Measurements from ENCODE around the gene LIG3. TPM values are rescaled to one million over a fixed set of nuclear protein-coding genes. Genes with fewer than 3 reads are reported as not detected.

Gene LIG3
- total RNA-seq, 4 donors from 2014 or later = 9.8 to 44.5 (median 23.9) TPM

DNA sequence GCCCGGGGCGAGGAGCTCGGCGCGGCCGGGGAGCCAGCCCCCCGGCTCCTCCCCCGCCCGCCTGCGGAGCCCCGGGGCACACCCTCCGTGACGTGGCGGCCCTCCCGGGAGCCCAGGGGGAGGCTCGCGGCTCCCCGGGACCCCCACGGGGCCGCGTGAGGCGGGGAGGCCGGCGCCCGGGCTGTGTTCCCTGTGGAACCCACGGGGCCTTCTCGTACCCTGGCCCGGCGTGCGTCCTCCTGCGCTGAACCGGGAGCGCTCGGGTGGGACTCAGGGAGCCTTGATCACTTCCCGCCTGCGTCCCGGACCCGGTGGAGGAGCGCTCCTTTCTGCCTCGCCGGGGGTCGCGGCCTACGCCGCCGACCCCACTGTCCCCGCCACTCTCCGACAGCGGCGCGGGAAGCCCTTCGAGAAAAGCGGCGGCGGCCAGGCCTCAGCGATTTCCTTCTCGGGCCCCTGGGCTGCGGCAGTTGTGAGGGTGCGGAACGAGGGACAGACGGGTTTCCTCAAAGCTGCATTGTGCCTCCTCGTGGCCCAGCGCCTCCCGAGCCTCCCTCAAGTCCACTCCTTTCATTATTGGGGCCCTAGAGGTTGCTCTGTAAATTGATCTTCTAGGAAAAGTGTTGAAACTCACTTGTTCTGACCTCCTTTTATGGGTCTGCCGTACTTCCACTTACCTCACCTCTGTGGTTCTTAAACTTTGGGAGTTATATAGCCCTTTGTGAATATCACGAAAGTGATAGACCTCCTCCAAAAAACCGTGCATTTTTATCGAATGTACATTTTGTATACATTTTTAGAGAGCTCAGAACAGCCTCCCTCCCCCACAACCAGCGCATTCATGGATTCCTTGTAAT is 597 bp downstream of the LIG3 start:
- H3K4me1 ChIP-seq = peaks cover 3 to 29% (median 13%) of the 10 kb centered on the region in 4 donors
- 1% methylated on average over 47 of the region's 69 CpGs; no CpG with 5 or more reads in 1 of the 2 donors for WGBS, 2 donors (ENCODE audit: low coverage in 1 of 2)
- no peaks in the 10 kb centered on the region for H3K36me3 ChIP-seq
- no peaks in the 10 kb centered on the region for H3K9me3 ChIP-seq
- DNase-seq = peak; percentile 78
- intact Hi-C loops (cut with DNase I; ENCODE audit: low total_unique reads) (no loop called here), in situ Hi-C loops (cut with MboI; ENCODE audit: low pct_ligation_motif_present in 1 of 4, low pct_unique_long_range_greater_than_20kb in 1 of 4, low sequenced_read_pairs in 3 of 4) (loop anchor here in 1 of 4 donors (25.0 kb wide), 1 partner anchor 106 kb away; no protein-coding TSS in a partner anchor)
- H3K4me3 ChIP-seq = peak overlapping the region; percentile 73 to 97 (median 80)
- peak overlapping the region; percentile 96 to 100 (median 96) for H3K27ac ChIP-seq
- H3K27me3 ChIP-seq = no peaks in the 10 kb centered on the region
- peak; percentile 63 for TF ChIP-seq POLR2A (IDR thresholded peaks at IDR 0.05)
- TF ChIP-seq CTCF (IDR thresholded peaks at IDR 0.05) = peak; percentile 33 to 57 (median 41)
- no peak for TF ChIP-seq EP300 (IDR thresholded peaks at IDR 0.05; ENCODE audit: low read depth)
- TF ChIP-seq POLR2AphosphoS5 (IDR thresholded peaks at IDR 0.05) = peak in 2 of 3 donors; percentile 46 to 62

DNA sequence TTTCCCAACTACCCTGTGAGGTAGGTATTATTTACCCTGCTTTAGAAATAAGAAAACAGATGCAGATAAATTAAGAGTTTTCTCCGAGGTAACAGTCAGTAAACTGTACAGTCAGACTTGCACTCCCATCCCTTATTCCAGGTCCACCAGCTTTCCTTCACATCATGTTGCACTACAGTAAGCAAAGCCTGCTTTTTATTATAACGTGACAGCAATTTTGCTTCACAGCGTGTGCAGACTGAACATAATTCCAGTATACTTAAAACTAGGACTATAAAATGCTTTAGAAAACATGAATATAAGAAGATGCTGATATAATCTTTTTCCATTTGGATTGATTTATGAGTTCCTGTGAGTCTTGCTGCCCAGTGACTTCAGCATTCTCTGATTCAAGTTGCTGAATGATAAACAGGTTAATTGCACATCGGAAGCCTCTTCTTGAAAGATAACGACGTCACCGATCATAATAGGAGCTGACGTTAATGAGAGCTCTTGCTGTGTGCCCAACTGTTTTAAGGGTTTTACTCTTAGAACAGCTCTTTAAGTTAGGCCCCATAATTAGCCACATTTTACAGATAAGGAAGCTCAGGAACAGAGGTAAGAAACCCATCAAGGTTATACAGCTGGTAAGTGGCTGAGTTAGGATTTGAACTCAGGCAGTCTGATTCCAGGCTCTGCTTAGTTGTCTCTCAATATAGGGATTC is 1.4 kb downstream of the LIG3 start:
- no peak for DNase-seq
- no peak for TF ChIP-seq POLR2A (IDR thresholded peaks at IDR 0.05)
- TF ChIP-seq EP300 (IDR thresholded peaks at IDR 0.05; ENCODE audit: low read depth) = no peak
- TF ChIP-seq POLR2AphosphoS5 (IDR thresholded peaks at IDR 0.05) = peak in 1 of 3 donors; percentile 21
- in situ Hi-C loops (cut with MboI; ENCODE audit: low pct_ligation_motif_present in 1 of 4, low pct_unique_long_range_greater_than_20kb in 1 of 4, low sequenced_read_pairs in 3 of 4) (loop anchor here in 1 of 4 donors (25.0 kb wide), 1 partner anchor 106 kb away; no protein-coding TSS in a partner anchor), intact Hi-C loops (cut with DNase I; ENCODE audit: low total_unique reads) (loop anchor here (1.0 kb wide), 1 partner anchor 20 kb away; the partner anchor contains the start of genes CCT6B and ZNF830)
- Histone ChIP-seq H3K36me3 (no peaks in the 10 kb centered on the region), H3K27me3 (no peaks in the 10 kb centered on the region), H3K4me1 (peaks cover 3 to 29% (median 13%) of the 10 kb centered on the region in 4 donors), H3K9me3 (no peaks in the 10 kb centered on the region), H3K27ac (peak overlapping the region; percentile 96 to 100 (median 96)), H3K4me3 (peak overlapping the region; percentile 73 to 97 (median 80))
- 0 to 12% methylated on average over 3 to 8 of the region's 8 CpGs for WGBS, 2 donors (ENCODE audit: low coverage in 1 of 2)

GRCh38 chr17:34987232-34987631 is 6.9 kb downstream of the LIG3 start:
- DNase-seq = no peak
- 60 to 70% methylated on average over 1 to 2 of the region's 2 CpGs for WGBS, 2 donors (ENCODE audit: low coverage in 1 of 2)
- no peaks in the 10 kb centered on the region for H3K27me3 ChIP-seq
- no peaks in the 10 kb centered on the region for H3K9me3 ChIP-seq
- peak overlapping the region in 2 of 4 donors; percentile 23 to 25 for H3K27ac ChIP-seq
- TF ChIP-seq CTCF (IDR thresholded peaks at IDR 0.05) (no peak), POLR2A (IDR thresholded peaks at IDR 0.05) (no peak), EP300 (IDR thresholded peaks at IDR 0.05; ENCODE audit: low read depth) (no peak), POLR2AphosphoS5 (IDR thresholded peaks at IDR 0.05) (no peak)
- intact Hi-C loops (cut with DNase I; ENCODE audit: low total_unique reads) = no loop called here
- H3K4me3 ChIP-seq = no peak overlapping the region
- in situ Hi-C loops (cut with MboI; ENCODE audit: low pct_ligation_motif_present in 1 of 4, low pct_unique_long_range_greater_than_20kb in 1 of 4, low sequenced_read_pairs in 3 of 4) = loop anchor here in 1 of 4 donors (25.0 kb wide), 1 partner anchor 100 kb away; no protein-coding TSS in a partner anchor
- H3K36me3 ChIP-seq = peaks cover 0 to 9% (median 3%) of the 10 kb centered on the region in 4 donors
- H3K4me1 ChIP-seq = peaks cover 7 to 40% (median 17%) of the 10 kb centered on the region in 4 donors

DNA sequence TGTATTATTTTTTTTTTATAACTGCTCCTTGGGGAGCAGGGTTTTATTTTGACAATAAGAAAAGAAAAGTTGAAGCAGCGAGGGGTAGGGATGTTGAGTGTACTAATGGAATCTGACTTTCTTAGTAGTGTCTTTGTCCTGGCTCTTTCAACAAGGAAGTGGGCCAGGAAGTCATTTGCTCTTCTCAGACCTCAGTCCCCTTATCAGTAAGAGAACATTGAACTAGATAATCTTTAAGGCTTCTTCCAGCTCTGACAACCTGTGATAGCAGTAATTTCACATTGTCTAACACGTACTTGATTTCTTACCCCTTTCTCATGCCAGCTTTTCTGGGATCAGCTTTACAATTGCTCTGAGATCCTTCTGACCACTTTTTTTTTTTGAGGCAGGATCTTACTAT is 8.3 kb downstream of the LIG3 start:
- peaks cover 0 to 12% (median 5%) of the 10 kb centered on the region in 4 donors for H3K36me3 ChIP-seq
- in situ Hi-C loops (cut with MboI; ENCODE audit: low pct_ligation_motif_present in 1 of 4, low pct_unique_long_range_greater_than_20kb in 1 of 4, low sequenced_read_pairs in 3 of 4) = loop anchor here in 1 of 4 donors (25.0 kb wide), 1 partner anchor 99 kb away; no protein-coding TSS in a partner anchor
- H3K9me3 ChIP-seq = no peaks in the 10 kb centered on the region
- H3K27me3 ChIP-seq = no peaks in the 10 kb centered on the region
- no peak overlapping the region for H3K4me3 ChIP-seq
- intact Hi-C loops (cut with DNase I; ENCODE audit: low total_unique reads) = no loop called here
- H3K27ac ChIP-seq = no peak overlapping the region
- no peak for TF ChIP-seq EP300 (IDR thresholded peaks at IDR 0.05; ENCODE audit: low read depth)
- TF ChIP-seq POLR2A (IDR thresholded peaks at IDR 0.05) = no peak
- no peak for TF ChIP-seq CTCF (IDR thresholded peaks at IDR 0.05)
- TF ChIP-seq POLR2AphosphoS5 (IDR thresholded peaks at IDR 0.05) = no peak
- 75 to 77% methylated on average over 1 to 2 of the region's 2 CpGs for WGBS, 2 donors (ENCODE audit: low coverage in 1 of 2)
- peaks cover 6 to 31% (median 16%) of the 10 kb centered on the region in 4 donors for H3K4me1 ChIP-seq
- DNase-seq = no peak
